GM18508 (cell line): Measurements from ENCODE around the gene DDX31.

ENCODE experiments used
- ATAC-seq: cut with Tn5 transposase; IDR thresholded peaks from one replicate; pipeline ENCODE4 v1.9.1; 2021; ENCODE audit warnings: moderate number of reproducible peaks; ENCODE audit not compliant: insufficient read depth, unreplicated experiment

DDX31 gene

GRCh38 chr9:132674485-132674884 is 4.7 kb upstream of the DDX31 start:
- no peak for ATAC-seq

GRCh38 chr9:132673355-132673754 is 3.6 kb upstream of the DDX31 start:
- no peak for ATAC-seq

GRCh38 chr9:132672413-132672690 is 2.6 kb upstream of the DDX31 start:
- no peak for ATAC-seq

- no peak for ATAC-seq
Measured at GRCh38 chr9:132671620-132672412, 2.0 kb upstream of the DDX31 start.

- no peak for ATAC-seq
Measured at GRCh38 chr9:132670457-132671391, 941 bp upstream of the DDX31 start, which contains the start of gene GTF3C4. Gene GTF3C4 (plus strand): TSS chr9:132670464. CDS start chr9:132670599, 135 bp downstream.

GRCh38 chr9:132669319-132669697 is 475 bp downstream of the DDX31 start:
- no peak for ATAC-seq

- no peak for ATAC-seq
Measured at GRCh38 chr9:132663851-132664250, 5.9 kb downstream of the DDX31 start.

- no peak for ATAC-seq
Measured at GRCh38 chr9:132663117-132663516, 6.7 kb downstream of the DDX31 start.

- ATAC-seq, result no peak
Measured at GRCh38 chr9:132662152-132662945, 7.4 kb downstream of the DDX31 start.

- ATAC-seq, result no peak
Measured at GRCh38 chr9:132656299-132656698, 13.5 kb downstream of the DDX31 start.

GRCh38 chr9:132651259-132651658 is 18.5 kb downstream of the DDX31 start:
- ATAC-seq, result no peak

GRCh38 chr9:132648685-132649084 is 21.1 kb downstream of the DDX31 start:
- ATAC-seq, result no peak

- ATAC-seq, result no peak
Measured at GRCh38 chr9:132648283-132648682, 21.5 kb downstream of the DDX31 start.

GRCh38 chr9:132647806-132648205 is 22.0 kb downstream of the DDX31 start:
- ATAC-seq, result no peak

GRCh38 chr9:132647355-132647754 is 22.4 kb downstream of the DDX31 start:
- no peak for ATAC-seq

GRCh38 chr9:132646726-132647125 is 23.1 kb downstream of the DDX31 start:
- ATAC-seq, result no peak

GRCh38 chr9:132645711-132646110 is 24.1 kb downstream of the DDX31 start:
- ATAC-seq, result no peak

- ATAC-seq, result no peak
Measured at GRCh38 chr9:132645306-132645705, 24.5 kb downstream of the DDX31 start.

GRCh38 chr9:132644251-132644650 is 25.5 kb downstream of the DDX31 start:
- no peak for ATAC-seq

- no peak for ATAC-seq
Measured at GRCh38 chr9:132641216-132641615, 28.6 kb downstream of the DDX31 start.

GRCh38 chr9:132639322-132639721 is 30.5 kb downstream of the DDX31 start:
- no peak for ATAC-seq
